IMR-90 (cell line): ENCODE results near the gene MMD2. TPM values are rescaled to one million over a fixed set of nuclear protein-coding genes. Genes with fewer than 3 reads are reported as not detected.

Experiments
- ATAC-seq: fragments of 200-7000 bp; cut with Tn5 transposase; 2 replicates; pipeline ENCODE4 v1.9.1; 2020; ENCODE audit warnings: low read depth, mild to moderate bottlenecking, moderate library complexity
- BruUV-seq: library from RNA; stranded (reverse); fragments of 400-500 nt; replicated peaks from 2 replicates; lab custom pipeline; 2021; lab: Mats Ljungman, UMichigan
- CTCF ChIA-PET: fragments of 300-600 bp; formaldehyde crosslinking; extraction: SDS; loops from one replicate; lab custom pipeline; 2021; ENCODE audit warnings: antibody characterized with exemption; lab: Yijun Ruan, JAX
- POLR2A ChIA-PET: fragments of 300-600 bp; sonication (Branson Sonifier 250); formaldehyde crosslinking; loops from one replicate; lab custom pipeline; 2022; ENCODE audit warnings: antibody characterized with exemption; ENCODE audit not compliant: unreplicated experiment; lab: Charles Lee
- DNase-seq: peaks from one replicate; pipeline ENCODE4 v3.0.0; 2013
- H2AFZ ChIP-seq: replicated peaks from 2 replicates; pipeline ENCODE3; 2013; ENCODE audit warnings: low read length, mild to moderate bottlenecking; ENCODE audit not compliant: poor library complexity
- H2AK5ac ChIP-seq: 2 replicates; pipeline ENCODE4 v1.6.1; 2013; ENCODE audit warnings: low read depth, low read length, inconsistent platforms
- H2AK9ac ChIP-seq: replicated peaks from 2 replicates; pipeline ENCODE3; 2013; ENCODE audit warnings: mild to moderate bottlenecking, low read depth, low read length, moderate library complexity; ENCODE audit not compliant: poor library complexity
- H2BK120ac ChIP-seq: 2 replicates; pipeline ENCODE4 v1.6.1; 2013; ENCODE audit warnings: low read depth, low read length, inconsistent platforms
- H2BK15ac ChIP-seq: 3 replicates; pipeline ENCODE4 v1.6.1; 2013; ENCODE audit warnings: low read depth, low read length, inconsistent platforms
- H2BK20ac ChIP-seq: 2 replicates; pipeline ENCODE4 v1.6.1; 2013; ENCODE audit warnings: low read depth, mild to moderate bottlenecking, inconsistent platforms, low read length, moderate library complexity
- H2BK5ac ChIP-seq: 2 replicates; pipeline ENCODE4 v1.6.1; 2013; ENCODE audit warnings: mild to moderate bottlenecking, low read depth, low read length, inconsistent platforms; ENCODE audit not compliant: poor library complexity, severe bottlenecking
- H3K14ac ChIP-seq: replicated peaks from 2 replicates; pipeline ENCODE4 v1.6.1; 2013; ENCODE audit warnings: low read depth, low read length, inconsistent platforms
- H3K18ac ChIP-seq: 2 replicates; pipeline ENCODE4 v1.6.1; 2013; ENCODE audit warnings: low read depth, low read length, control low read depth
- H3K23ac ChIP-seq: 2 replicates; pipeline ENCODE4 v1.6.1; 2013; ENCODE audit warnings: low read depth, low read length, inconsistent platforms
- H3K27ac ChIP-seq: 2 replicates; pipeline ENCODE4 v1.5.1; 2013; ENCODE audit warnings: mild to moderate bottlenecking, control low read depth, low read length; ENCODE audit not compliant: insufficient read depth
- H3K27me3 ChIP-seq: 2 replicates; pipeline ENCODE4 v1.6.1; 2013; ENCODE audit warnings: low read length; ENCODE audit not compliant: control insufficient read depth, insufficient read depth
- H3K36me3 ChIP-seq: 2 replicates; pipeline ENCODE4 v1.6.1; 2013; ENCODE audit warnings: low read length, mixed read lengths; ENCODE audit not compliant: control insufficient read depth, insufficient read depth
- H3K4ac ChIP-seq: 2 replicates; pipeline ENCODE4 v1.6.1; 2013; ENCODE audit warnings: low read depth, low read length, inconsistent platforms
- H3K4me1 ChIP-seq: 2 replicates; pipeline ENCODE4 v1.6.1; 2013; ENCODE audit warnings: low read length, mixed read lengths; ENCODE audit not compliant: control insufficient read depth, insufficient read depth
- H3K4me2 ChIP-seq: 2 replicates; pipeline ENCODE4 v1.6.1; 2013; ENCODE audit warnings: low read depth, mild to moderate bottlenecking, control low read depth, low read length, moderate library complexity
- H3K4me3 ChIP-seq: 2 replicates; pipeline ENCODE4 v1.5.1; 2013; ENCODE audit warnings: low read depth, mild to moderate bottlenecking, control low read depth, low read length, moderate library complexity; ENCODE audit not compliant: insufficient read depth
- H3K56ac ChIP-seq: 2 replicates; pipeline ENCODE4 v1.6.1; 2013; ENCODE audit warnings: low read length, inconsistent platforms; ENCODE audit not compliant: insufficient read depth; ENCODE audit errors: extremely low read depth
- H3K79me1 ChIP-seq, 2 experiments: 2 replicates each; pipeline ENCODE4 v1.6.1; 2013; ENCODE audit warnings: low read length in 2 of 2, inconsistent platforms in 1 of 2, low read depth in 1 of 2
- H3K9ac ChIP-seq: 2 replicates; pipeline ENCODE4 v1.6.1; 2013; ENCODE audit warnings: low read depth, low read length, control low read depth
- H3K9me1 ChIP-seq: 2 replicates; pipeline ENCODE4 v1.6.1; 2013; ENCODE audit warnings: low read length, inconsistent platforms; ENCODE audit not compliant: insufficient read depth
- H3K9me3 ChIP-seq: 2 replicates; pipeline ENCODE4 v1.6.1; 2013; ENCODE audit warnings: low read length; ENCODE audit not compliant: control insufficient read depth, insufficient read depth
- H4K20me1 ChIP-seq: 2 replicates; pipeline ENCODE4 v1.6.1; 2013; ENCODE audit warnings: low read length, inconsistent platforms; ENCODE audit not compliant: insufficient read depth
- H4K5ac ChIP-seq: 2 replicates; pipeline ENCODE4 v1.6.1; 2013; ENCODE audit warnings: mild to moderate bottlenecking, low read depth, low read length, control low read depth
- H4K8ac ChIP-seq, 2 experiments: 2 replicates each; pipeline ENCODE4 v1.6.1; 2013; ENCODE audit warnings: low read depth in 2 of 2, low read length in 2 of 2, control low read depth in 1 of 2, inconsistent platforms in 1 of 2
- H4K91ac ChIP-seq: 2 replicates; pipeline ENCODE4 v1.6.1; 2013; ENCODE audit warnings: low read depth, low read length, inconsistent platforms; ENCODE audit not compliant: insufficient read depth
- WGBS, 2 experiments: methylation state at CpG; one replicate each; pipeline versions ENCODE4 v1.1.5 to v1.1.7; 2013; ENCODE audit warnings: missing lambda C conversion rate in 2 of 2; ENCODE audit not compliant: insufficient read length in 1 of 2; ENCODE audit errors: extremely low coverage in 2 of 2; 5-methylcytosine and 5-hydroxymethylcytosine counted together
- dilution Hi-C: fragments of 300-500 bp; cut with HindIII; formaldehyde crosslinking; loops from one replicate; pipeline ENCODE4 v1.14.3; 2018; ENCODE audit warnings: low sequenced_read_pairs; ENCODE audit not compliant: unreplicated experiment
- in situ Hi-C: fragments of 300-500 bp; cut with MboI; formaldehyde crosslinking; loops from 3 replicates; pipeline ENCODE4 v1.14.3; 2019; ENCODE audit warnings: low sequenced_read_pairs, inconsistent platforms, mixed read lengths
- intact Hi-C: fragments of 100-400 bp; cut with micrococcal nuclease; formaldehyde crosslinking; loops from 2 replicates; pipeline ENCODE4 v1.10.0; 2022
- polyA plus RNA-seq, 3 experiments: library from polyadenylated mRNA; depleted of rRNA; stranded (reverse); fragments of >200 nt; gene quantifications; 2 replicates each; pipeline ENCODE4 v1.2.3, GENCODE V29; 2012; ENCODE audit warnings: low replicate concordance in 1 of 3
- total RNA-seq: library from RNA; depleted of rRNA; stranded (reverse); fragments of >200 nt; gene quantifications from 2 replicates; pipeline ENCODE4 v1.2.3, GENCODE V29; 2012
- TF ChIP-seq, protein P1 (sequence below): conservative IDR thresholded peaks from 2 replicates; pipeline ENCODE4 v1.5.1; 2012; ENCODE audit warnings: mild to moderate bottlenecking, low read depth, low read length, improper control_type of control experiment

The MMD2 gene
- total and polyA plus RNA-seq, 2 of the 4 experiments (the other 2 are of a cell fraction) = not detected

DNA sequence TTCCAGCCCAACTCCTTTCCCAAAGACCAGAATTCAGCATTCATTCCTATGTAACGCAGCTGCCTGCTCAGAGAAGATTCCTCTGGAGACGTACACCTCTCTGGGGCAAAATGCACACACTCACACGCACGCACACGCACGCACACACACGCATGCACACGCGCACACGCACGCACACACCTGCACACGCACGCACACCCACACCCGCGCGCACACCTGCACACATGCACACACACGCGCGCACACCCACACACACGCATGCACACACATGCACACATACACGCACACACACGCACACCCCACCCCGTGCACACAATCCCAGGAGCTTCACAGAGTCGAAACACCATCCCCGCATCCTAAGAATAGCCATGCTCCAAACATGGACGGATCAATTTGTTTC lies 13.0 kb downstream of the MMD2 start:
- no peaks in the 10 kb centered on the region; the same call in 1 of the 2 replicates for H3K27me3 ChIP-seq
- H2BK20ac ChIP-seq = no peak overlapping the region
- no peaks in the 10 kb centered on the region for H3K9me1 ChIP-seq
- no peak overlapping the region for H4K5ac ChIP-seq
- no peak overlapping the region for H3K18ac ChIP-seq
- intact Hi-C loops = no loop called here
- no peak overlapping the region for H2BK5ac ChIP-seq
- H2AK9ac ChIP-seq = no peak overlapping the region
- in situ Hi-C loops = no loop called here
- no peak overlapping the region for H2BK120ac ChIP-seq
- no TSS peak for BruUV-seq
- TF ChIP-seq, protein P1, sequence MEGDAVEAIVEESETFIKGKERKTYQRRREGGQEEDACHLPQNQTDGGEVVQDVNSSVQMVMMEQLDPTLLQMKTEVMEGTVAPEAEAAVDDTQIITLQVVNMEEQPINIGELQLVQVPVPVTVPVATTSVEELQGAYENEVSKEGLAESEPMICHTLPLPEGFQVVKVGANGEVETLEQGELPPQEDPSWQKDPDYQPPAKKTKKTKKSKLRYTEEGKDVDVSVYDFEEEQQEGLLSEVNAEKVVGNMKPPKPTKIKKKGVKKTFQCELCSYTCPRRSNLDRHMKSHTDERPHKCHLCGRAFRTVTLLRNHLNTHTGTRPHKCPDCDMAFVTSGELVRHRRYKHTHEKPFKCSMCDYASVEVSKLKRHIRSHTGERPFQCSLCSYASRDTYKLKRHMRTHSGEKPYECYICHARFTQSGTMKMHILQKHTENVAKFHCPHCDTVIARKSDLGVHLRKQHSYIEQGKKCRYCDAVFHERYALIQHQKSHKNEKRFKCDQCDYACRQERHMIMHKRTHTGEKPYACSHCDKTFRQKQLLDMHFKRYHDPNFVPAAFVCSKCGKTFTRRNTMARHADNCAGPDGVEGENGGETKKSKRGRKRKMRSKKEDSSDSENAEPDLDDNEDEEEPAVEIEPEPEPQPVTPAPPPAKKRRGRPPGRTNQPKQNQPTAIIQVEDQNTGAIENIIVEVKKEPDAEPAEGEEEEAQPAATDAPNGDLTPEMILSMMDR = no peak
- dilution Hi-C loops = no loop called here
- no peak for ATAC-seq
- WGBS, 2 experiments = 93% methylated on average over 21 of the region's 26 CpGs; no CpG with 5 or more reads in 1 of the 2 experiments
- ChIA-PET CTCF (no interaction called here), POLR2A (no interaction called here)
- no peak overlapping the region for H4K91ac ChIP-seq
- no peak overlapping the region for H2AFZ ChIP-seq
- no peaks in the 10 kb centered on the region for H4K20me1 ChIP-seq
- no peak overlapping the region for H3K9ac ChIP-seq
- H4K8ac ChIP-seq = no peak overlapping the region
- no peak overlapping the region for H3K23ac ChIP-seq
- no peaks in the 10 kb centered on the region for H3K4me1 ChIP-seq
- no peaks in the 10 kb centered on the region for H3K79me1 ChIP-seq
- H3K56ac ChIP-seq = no peak overlapping the region
- no peak overlapping the region for H3K14ac ChIP-seq
- no peaks in the 10 kb centered on the region for H3K36me3 ChIP-seq
- H2BK15ac ChIP-seq = no peak overlapping the region
- no peaks in the 10 kb centered on the region for H3K9me3 ChIP-seq
- no peak overlapping the region for H3K4me3 ChIP-seq
- no peak overlapping the region for H2AK5ac ChIP-seq
- H3K27ac ChIP-seq = no peak overlapping the region
- no peak for DNase-seq
- no peak overlapping the region for H3K4ac ChIP-seq
- H3K4me2 ChIP-seq = no peak overlapping the region
